ENCODE measurements around the gene SULT1C4.

GRCh38 chr2:108401800-108402199 is 24.0 kb downstream of the SULT1C4 start:
- TF ChIP-seq EZH2 (IDR thresholded peaks at IDR 0.05) (no peak), POLR2AphosphoS5 (IDR thresholded peaks at IDR 0.05; ENCODE audit: borderline replicate concordance, low read depth, low read length) (no peak)

All from SK-N-MC (cell line).